ENCODE data around the gene TBC1D4.

GRCh38 chr13:75395066-75395465, 86.9 kb downstream of the TBC1D4 start:
- TF ChIP-seq EZH2 (IDR thresholded peaks at IDR 0.05; ENCODE audit: borderline replicate concordance, low read length) (no peak), CTCF (conservative IDR thresholded peaks at IDR 0.05 in 1 of 2, IDR thresholded peaks at IDR 0.05 in 1 of 2; ENCODE audit: extremely low read depth in 1 of 2, insufficient read depth in 1 of 2, low read depth in 1 of 2, low read length in 2 of 2) (no peak)
